ENCODE data around the gene HNRNPA1.

DNA sequence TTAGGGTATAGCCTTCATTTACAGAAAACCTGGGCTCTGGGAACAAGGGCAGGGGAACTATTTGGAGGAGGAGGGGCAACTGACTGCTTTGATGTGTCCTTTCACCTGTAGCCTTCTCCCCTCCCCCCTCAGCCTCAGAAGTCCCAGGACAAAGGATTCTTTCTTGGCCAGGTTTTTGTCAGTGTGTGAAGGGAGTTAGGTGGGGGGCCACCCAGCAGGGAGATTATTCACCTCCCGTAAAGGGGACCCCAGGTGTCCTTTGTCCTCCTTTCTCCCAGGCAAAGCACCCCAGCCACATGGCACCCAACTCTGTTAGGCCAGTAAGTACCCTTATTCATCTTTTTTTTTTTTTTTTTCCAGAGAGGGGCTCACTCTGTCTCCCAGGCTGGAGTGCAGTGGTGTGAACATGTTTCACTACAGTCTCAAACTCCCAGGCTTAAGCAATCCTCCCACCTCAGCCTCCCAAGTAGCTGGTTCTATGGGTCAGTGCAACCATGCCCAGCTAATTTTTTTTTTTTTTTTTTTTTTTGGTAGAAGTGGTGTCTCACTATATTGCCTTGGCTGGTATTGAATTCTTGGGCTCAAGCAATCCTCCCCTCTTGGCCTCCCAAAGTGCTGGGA is 21.0 kb downstream of the HNRNPA1 start:
- TF ChIP-seq, protein P1, sequence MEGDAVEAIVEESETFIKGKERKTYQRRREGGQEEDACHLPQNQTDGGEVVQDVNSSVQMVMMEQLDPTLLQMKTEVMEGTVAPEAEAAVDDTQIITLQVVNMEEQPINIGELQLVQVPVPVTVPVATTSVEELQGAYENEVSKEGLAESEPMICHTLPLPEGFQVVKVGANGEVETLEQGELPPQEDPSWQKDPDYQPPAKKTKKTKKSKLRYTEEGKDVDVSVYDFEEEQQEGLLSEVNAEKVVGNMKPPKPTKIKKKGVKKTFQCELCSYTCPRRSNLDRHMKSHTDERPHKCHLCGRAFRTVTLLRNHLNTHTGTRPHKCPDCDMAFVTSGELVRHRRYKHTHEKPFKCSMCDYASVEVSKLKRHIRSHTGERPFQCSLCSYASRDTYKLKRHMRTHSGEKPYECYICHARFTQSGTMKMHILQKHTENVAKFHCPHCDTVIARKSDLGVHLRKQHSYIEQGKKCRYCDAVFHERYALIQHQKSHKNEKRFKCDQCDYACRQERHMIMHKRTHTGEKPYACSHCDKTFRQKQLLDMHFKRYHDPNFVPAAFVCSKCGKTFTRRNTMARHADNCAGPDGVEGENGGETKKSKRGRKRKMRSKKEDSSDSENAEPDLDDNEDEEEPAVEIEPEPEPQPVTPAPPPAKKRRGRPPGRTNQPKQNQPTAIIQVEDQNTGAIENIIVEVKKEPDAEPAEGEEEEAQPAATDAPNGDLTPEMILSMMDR (conservative IDR thresholded peaks at IDR 0.05): no peak
- no peak for TF ChIP-seq ZFX (IDR thresholded peaks at IDR 0.05)
